SK-N-MC (cell line): ENCODE measurements around the gene CUEDC2.

Experiments
- DNase-seq: peaks from one replicate; pipeline ENCODE4 v3.0.0-alpha.2; 2011; ENCODE audit warnings: low read depth, low spot score
- H3K27ac ChIP-seq: fragments of 200-600 bp; sonication (generic); 2 replicates; pipeline ENCODE4 v1.5.1; 2016; ENCODE audit warnings: mixed run types
- H3K36me3 ChIP-seq: fragments of 200-600 bp; sonication (generic); 2 replicates; pipeline ENCODE4 v1.6.1; 2017; ENCODE audit warnings: antibody characterized with exemption, low read length, mixed read lengths; ENCODE audit not compliant: insufficient read depth
- H3K4me3 ChIP-seq: fragments of 200-600 bp; sonication (generic); 2 replicates; pipeline ENCODE4 v1.5.1; 2016
- H3K9ac ChIP-seq: fragments of 200-600 bp; sonication (generic); 2 replicates; pipeline ENCODE4 v1.8.0; 2017; ENCODE audit warnings: mixed run types, mixed read lengths; ENCODE audit not compliant: insufficient read length
- H3K9me3 ChIP-seq: fragments of 200-600 bp; sonication (generic); 2 replicates; pipeline ENCODE4 v1.6.1; 2017; ENCODE audit warnings: low read depth, mild to moderate bottlenecking, antibody characterized with exemption, low read length, moderate library complexity, mixed read lengths
- EZH2 ChIP-seq: fragments of 200-600 bp; sonication (generic); IDR thresholded peaks from one replicate; pipeline ENCODE4 v1.6.1; 2017; ENCODE audit warnings: antibody characterized with exemption
- FOXP2 ChIP-seq: optimal IDR thresholded peaks from 2 replicates; pipeline ENCODE3; 2011; ENCODE audit warnings: mild to moderate bottlenecking, moderate library complexity; ENCODE audit not compliant: insufficient read depth; ENCODE audit errors: extremely low read length, control extremely low read depth
- POLR2AphosphoS5 ChIP-seq: IDR thresholded peaks from 2 replicates; pipeline ENCODE4 v1.6.1; 2012; ENCODE audit warnings: mild to moderate bottlenecking, low read depth, low read length, borderline replicate concordance

Gene CUEDC2

DNA sequence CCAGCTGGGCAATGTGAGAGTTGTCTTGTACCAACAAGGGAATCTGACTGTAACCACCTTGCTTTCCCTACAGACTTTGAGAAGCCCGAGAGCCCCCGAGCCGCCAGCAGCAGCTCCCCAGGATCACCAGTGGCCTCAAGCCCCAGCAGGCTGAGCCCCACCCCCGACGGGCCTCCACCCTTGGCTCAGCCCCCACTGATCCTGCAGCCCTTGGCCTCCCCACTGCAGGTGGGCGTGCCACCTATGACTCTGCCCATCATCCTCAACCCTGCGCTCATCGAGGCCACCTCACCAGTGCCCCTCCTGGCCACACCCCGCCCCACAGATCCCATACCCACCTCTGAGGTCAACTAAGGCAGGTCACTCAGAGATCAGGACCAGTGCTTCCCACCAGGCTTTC lies 50.4 kb downstream of the CUEDC2 start:
- Histone ChIP-seq H3K9ac (no peak overlapping the region), H3K9me3 (no peaks in the 10 kb centered on the region), H3K4me3 (no peak overlapping the region), H3K27ac (no peak overlapping the region), H3K36me3 (no peaks in the 10 kb centered on the region; the same call in 1 of the 2 replicates)
- DNase-seq, result no peak
- TF ChIP-seq EZH2 (no peak), POLR2AphosphoS5 (no peak), FOXP2 (no peak)

DNA sequence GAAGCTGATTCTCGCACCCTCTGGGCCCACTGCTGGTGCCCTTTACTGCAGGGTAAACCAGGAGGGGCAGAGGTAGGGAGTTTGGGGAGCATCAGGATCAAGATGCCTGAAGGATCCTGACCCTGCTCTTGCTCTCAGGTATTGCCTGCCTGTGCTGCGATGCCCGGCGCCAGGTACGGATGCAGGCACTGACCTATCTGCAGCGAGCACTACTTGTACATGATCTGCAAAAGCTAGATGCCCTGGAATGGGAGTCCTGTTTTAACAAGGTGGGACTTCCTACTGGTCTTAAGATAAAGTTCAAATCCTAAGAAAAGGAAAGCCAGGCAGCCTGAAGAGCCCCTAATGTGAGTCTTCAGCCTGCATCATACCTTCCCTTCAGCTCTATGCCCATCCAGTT lies 53.0 kb downstream of the CUEDC2 start:
- H3K27ac ChIP-seq, result no peak overlapping the region
- TF ChIP-seq POLR2AphosphoS5, result no peak
- TF ChIP-seq FOXP2, result no peak
- TF ChIP-seq EZH2, result no peak
- no peak overlapping the region for H3K9ac ChIP-seq
- H3K36me3 ChIP-seq, result no peaks in the 10 kb centered on the region; the same call in 1 of the 2 replicates
- no peak for DNase-seq
- H3K4me3 ChIP-seq, result no peak overlapping the region
- no peaks in the 10 kb centered on the region for H3K9me3 ChIP-seq

DNA sequence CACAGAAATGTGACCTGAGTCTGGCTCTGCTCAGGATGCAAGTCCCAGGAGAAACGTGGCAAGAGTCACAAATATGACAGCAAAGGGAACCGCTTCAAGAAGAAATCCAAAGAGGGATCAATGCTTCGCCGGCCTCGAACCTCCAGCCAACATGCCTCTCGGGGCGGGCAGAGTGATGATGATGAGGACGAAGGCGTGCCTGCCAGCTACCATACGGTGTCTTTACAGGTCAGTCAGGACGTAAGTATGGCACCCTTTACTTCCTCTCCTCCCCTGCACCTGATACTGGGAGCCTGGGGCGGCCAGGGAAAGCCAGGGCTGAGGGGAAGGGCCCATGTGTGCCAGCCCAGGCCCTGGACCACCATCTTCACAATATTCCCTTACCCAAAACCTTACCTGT lies 55.5 kb downstream of the CUEDC2 start:
- Histone ChIP-seq H3K9me3 (no peaks in the 10 kb centered on the region), H3K4me3 (no peak overlapping the region), H3K27ac (no peak overlapping the region), H3K36me3 (no peaks in the 10 kb centered on the region; the same call in 1 of the 2 replicates), H3K9ac (no peak overlapping the region)
- no peak for TF ChIP-seq EZH2
- TF ChIP-seq POLR2AphosphoS5, result no peak
- no peak for TF ChIP-seq FOXP2
- no peak for DNase-seq

DNA sequence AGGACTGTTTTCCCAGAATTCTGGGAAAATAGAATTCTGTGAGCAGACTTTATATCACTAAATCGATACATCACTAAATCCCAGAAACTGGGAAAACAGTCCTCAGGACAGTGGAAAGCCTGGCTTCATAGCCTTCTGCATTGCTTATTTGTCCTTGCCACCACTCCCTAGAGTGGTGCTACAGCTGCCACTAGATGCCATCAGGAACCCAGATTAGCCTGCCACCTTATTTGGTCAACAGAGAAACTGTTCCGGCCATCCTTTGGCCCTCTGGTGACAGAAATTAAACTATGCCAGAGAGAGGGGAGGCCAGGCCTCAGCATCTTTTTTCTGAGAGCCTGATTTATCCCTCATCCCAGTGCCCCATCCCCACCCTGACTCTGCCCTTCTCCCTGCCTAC lies 56.5 kb downstream of the CUEDC2 start:
- H3K9ac ChIP-seq, result no peak overlapping the region
- peaks cover under 1% of the 10 kb centered on the region; the same call in 1 of the 2 replicates for H3K36me3 ChIP-seq
- no peak overlapping the region for H3K27ac ChIP-seq
- TF ChIP-seq EZH2 (no peak), POLR2AphosphoS5 (no peak), FOXP2 (no peak)
- H3K4me3 ChIP-seq, result no peak overlapping the region
- DNase-seq, result no peak
- no peaks in the 10 kb centered on the region for H3K9me3 ChIP-seq

DNA sequence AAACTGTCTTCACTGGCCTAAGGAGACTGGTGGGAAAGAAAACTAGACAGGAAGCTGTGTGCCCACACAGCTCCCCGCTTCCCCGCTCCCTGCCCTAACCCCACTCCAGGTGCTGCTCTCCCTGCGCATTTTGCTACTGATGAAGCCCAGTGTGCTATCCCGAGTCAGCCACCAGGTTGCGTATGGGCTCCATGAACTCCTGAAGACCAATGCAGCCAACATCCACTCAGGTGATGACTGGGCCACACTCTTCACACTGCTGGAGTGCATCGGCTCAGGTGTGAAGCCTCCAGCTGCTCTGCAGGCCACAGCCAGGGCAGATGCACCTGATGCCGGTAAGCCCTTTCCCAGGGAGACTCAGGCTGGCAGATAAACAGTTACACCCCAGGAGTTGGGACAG lies 57.1 kb downstream of the CUEDC2 start:
- Histone ChIP-seq H3K27ac (no peak overlapping the region), H3K4me3 (no peak overlapping the region), H3K9ac (no peak overlapping the region), H3K9me3 (no peaks in the 10 kb centered on the region), H3K36me3 (peaks cover 3% of the 10 kb centered on the region; the same call in 1 of the 2 replicates)
- no peak for TF ChIP-seq EZH2
- no peak for TF ChIP-seq FOXP2
- no peak for TF ChIP-seq POLR2AphosphoS5
- no peak for DNase-seq
